GM23248 (cell line): ENCODE results near the gene RCE1. TPM values are rescaled to one million over a fixed set of nuclear protein-coding genes. Genes with fewer than 3 reads are reported as not detected.
A peak's percentile ranks its signal among the peaks of the same experiment; 100 is the strongest.

Source experiments
- DNase-seq: peaks from one replicate; pipeline ENCODE4 v3.0.0-alpha.2; 2015
- H2AFZ ChIP-seq: fragments of 200-600 bp; sonication (generic); 2 replicates; pipeline ENCODE4 v1.6.1; 2016; ENCODE audit warnings: antibody characterized with exemption
- H3F3A ChIP-seq: fragments of 200-600 bp; sonication (generic); 2 replicates; pipeline ENCODE4 v1.6.1; 2016; ENCODE audit warnings: mild to moderate bottlenecking, antibody characterized with exemption, mixed run types; ENCODE audit not compliant: insufficient read depth
- H3K27ac ChIP-seq: fragments of 200-600 bp; sonication (generic); 2 replicates; pipeline ENCODE4 v1.5.1; 2016; ENCODE audit warnings: mild to moderate bottlenecking
- H3K27me3 ChIP-seq: fragments of 200-600 bp; sonication (generic); replicated peaks from 2 replicates; pipeline ENCODE4 v1.6.1; 2016; ENCODE audit warnings: mild to moderate bottlenecking; ENCODE audit not compliant: insufficient read depth
- H3K36me3 ChIP-seq: fragments of 200-600 bp; sonication (generic); 2 replicates; pipeline ENCODE4 v1.6.1; 2016; ENCODE audit warnings: low read depth, mild to moderate bottlenecking
- H3K4me1 ChIP-seq: fragments of 200-600 bp; sonication (generic); 2 replicates; pipeline ENCODE4 v1.6.1; 2016; ENCODE audit warnings: mild to moderate bottlenecking; ENCODE audit not compliant: insufficient read depth
- H3K4me2 ChIP-seq: fragments of 200-600 bp; sonication (generic); one replicate; pipeline ENCODE4 v1.6.1; 2016; ENCODE audit warnings: mild to moderate bottlenecking; ENCODE audit not compliant: unreplicated experiment
- H3K4me3 ChIP-seq: fragments of 200-600 bp; sonication (generic); 2 replicates; pipeline ENCODE4 v1.5.1; 2016; ENCODE audit warnings: mild to moderate bottlenecking
- H3K79me2 ChIP-seq: fragments of 200-600 bp; sonication (generic); 2 replicates; pipeline ENCODE4 v1.6.1; 2016; ENCODE audit warnings: mild to moderate bottlenecking; ENCODE audit not compliant: insufficient read depth
- H3K9ac ChIP-seq: fragments of 200-600 bp; sonication (generic); 2 replicates; pipeline ENCODE4 v1.6.1; 2016; ENCODE audit warnings: mild to moderate bottlenecking
- H3K9me2 ChIP-seq: fragments of 200-600 bp; sonication (generic); 2 replicates; pipeline ENCODE4 v1.6.1; 2016; ENCODE audit warnings: mixed run types, mild to moderate bottlenecking, moderate library complexity; ENCODE audit not compliant: insufficient read depth
- H3K9me3 ChIP-seq: fragments of 200-600 bp; sonication (generic); one replicate; pipeline ENCODE4 v1.6.1; 2017; ENCODE audit warnings: low read depth
- H4K20me1 ChIP-seq: fragments of 200-600 bp; sonication (generic); 2 replicates; pipeline ENCODE4 v1.6.0; 2016; ENCODE audit not compliant: insufficient read depth
- EZH2 ChIP-seq: fragments of 200-600 bp; sonication (generic); IDR thresholded peaks from 2 replicates; pipeline ENCODE4 v1.6.1; 2018; ENCODE audit warnings: antibody characterized with exemption, mild to moderate bottlenecking; ENCODE audit not compliant: insufficient read depth, poor library complexity, severe bottlenecking
- EZH2phosphoT487 ChIP-seq: fragments of 200-600 bp; sonication (generic); IDR thresholded peaks from 2 replicates; pipeline ENCODE4 v1.6.1; 2018; ENCODE audit warnings: antibody characterized with exemption, moderate library complexity, mild to moderate bottlenecking, low read depth; ENCODE audit not compliant: insufficient read depth
- WGBS, 2 experiments: methylation state at CpG; one replicate each; pipeline ENCODE4 v1.1.6; 2015 to 2017; ENCODE audit warnings: low lambda C conversion rate in 2 of 2, low coverage in 1 of 2; ENCODE audit errors: missing lambda C conversion rate in 2 of 2; 5-methylcytosine and 5-hydroxymethylcytosine counted together
- in situ Hi-C: fragments of 300-500 bp; cut with MboI; formaldehyde crosslinking; loops from 2 replicates; pipeline ENCODE4 v1.15.0; 2020
- polyA plus RNA-seq: library from polyadenylated mRNA; unstranded; fragments of >200 nt; fragmentation: Nextera tagmentation; extraction: Ambion mirVana; gene quantifications from 2 replicates; pipeline ENCODE4 v1.2.1, GENCODE V29; 2016
- total RNA-seq: library from RNA; depleted of rRNA; stranded (reverse); fragments of >200 nt; shearing (Covaris generic); gene quantifications from 2 replicates; pipeline ENCODE4 v1.2.3, GENCODE V29; 2014

RCE1 gene
- total and polyA plus RNA-seq, 2 experiments from 2014 or later: 16.6 to 19.2 TPM

- no peaks in the 10 kb centered on the region for H3K9me3 ChIP-seq
- DNase-seq: no peak
- H3F3A ChIP-seq: no peaks in the 10 kb centered on the region
- H3K27me3 ChIP-seq: no peaks in the 10 kb centered on the region
- no peaks in the 10 kb centered on the region for H3K9me2 ChIP-seq
- H2AFZ ChIP-seq: no peak overlapping the region
- H3K4me1 ChIP-seq: peaks cover 13% of the 10 kb centered on the region; the same call in 1 of the 2 replicates
- in situ Hi-C loops: loop anchor here (25.0 kb wide), 1 partner anchor 259 kb away; the partner anchor contains the start of genes CCDC87 and CCS
- H3K4me2 ChIP-seq: no peak overlapping the region
- H3K27ac ChIP-seq: no peak overlapping the region
- H3K9ac ChIP-seq: no peak overlapping the region
- no peak overlapping the region for H3K4me3 ChIP-seq
- H3K79me2 ChIP-seq: peaks cover 51% of the 10 kb centered on the region
- H3K36me3 ChIP-seq: no peaks in the 10 kb centered on the region
- TF ChIP-seq EZH2phosphoT487 (no peak), EZH2 (no peak)
- no peaks in the 10 kb centered on the region for H4K20me1 ChIP-seq
- WGBS, 2 experiments: 78 to 84% methylated on average over 5 to 9 of the region's 9 CpGs
These were observed 2.6 kb downstream of the RCE1 start for GRCh38 chr11:66845876-66846212.

- in situ Hi-C loops: loop anchor here (25.0 kb wide), 1 partner anchor 259 kb away; the partner anchor contains the start of genes CCDC87 and CCS
- TF ChIP-seq EZH2 (no peak), EZH2phosphoT487 (no peak)
- Histone ChIP-seq H2AFZ (no peak overlapping the region), H3K27ac (no peak overlapping the region), H3F3A (no peaks in the 10 kb centered on the region), H3K9ac (no peak overlapping the region), H4K20me1 (no peaks in the 10 kb centered on the region), H3K27me3 (no peaks in the 10 kb centered on the region), H3K79me2 (peaks cover 43% of the 10 kb centered on the region), H3K36me3 (no peaks in the 10 kb centered on the region), H3K9me3 (no peaks in the 10 kb centered on the region), H3K9me2 (no peaks in the 10 kb centered on the region), H3K4me1 (peaks cover 6% of the 10 kb centered on the region; the same call in 1 of the 2 replicates), H3K4me3 (no peak overlapping the region), H3K4me2 (no peak overlapping the region)
- DNase-seq: peak; percentile 35
- 40 to 72% methylated on average over 2 to 4 of the region's 4 CpGs for WGBS, 2 experiments
These were observed 3.4 kb downstream of the RCE1 start for GRCh38 chr11:66846671-66847091.

GRCh38 chr11:66847461-66848232, 4.4 kb downstream of the RCE1 start:
- H3K27ac ChIP-seq: no peak overlapping the region
- H3F3A ChIP-seq: no peaks in the 10 kb centered on the region
- H3K27me3 ChIP-seq: no peaks in the 10 kb centered on the region
- H3K4me1 ChIP-seq: no peaks in the 10 kb centered on the region; the same call in 1 of the 2 replicates
- H3K4me3 ChIP-seq: no peak overlapping the region
- no peak overlapping the region for H2AFZ ChIP-seq
- peaks cover 33% of the 10 kb centered on the region for H3K79me2 ChIP-seq
- no peak overlapping the region for H3K4me2 ChIP-seq
- no peaks in the 10 kb centered on the region for H3K36me3 ChIP-seq
- in situ Hi-C loops: loop anchor here (25.0 kb wide), 1 partner anchor 260 kb away; the partner anchor contains the start of genes CCDC87 and CCS
- H4K20me1 ChIP-seq: no peaks in the 10 kb centered on the region
- H3K9me2 ChIP-seq: no peaks in the 10 kb centered on the region
- H3K9ac ChIP-seq: no peak overlapping the region
- DNase-seq: no peak
- TF ChIP-seq EZH2 (no peak), EZH2phosphoT487 (no peak)
- WGBS, 2 experiments: 81 to 84% methylated on average over 14 of the region's 14 CpGs
- no peaks in the 10 kb centered on the region for H3K9me3 ChIP-seq

GRCh38 chr11:66848671-66849500, 5.6 kb downstream of the RCE1 start:
- H3K9me3 ChIP-seq: no peaks in the 10 kb centered on the region
- H3K27ac ChIP-seq: no peak overlapping the region
- in situ Hi-C loops: loop anchor here (25.0 kb wide), 1 partner anchor 262 kb away; the partner anchor contains the start of genes CCDC87 and CCS
- DNase-seq: no peak
- no peaks in the 10 kb centered on the region for H3F3A ChIP-seq
- H3K4me1 ChIP-seq: no peaks in the 10 kb centered on the region; the same call in 1 of the 2 replicates
- H3K79me2 ChIP-seq: peaks cover 23% of the 10 kb centered on the region
- H3K4me2 ChIP-seq: no peak overlapping the region
- H3K9me2 ChIP-seq: no peaks in the 10 kb centered on the region
- no peaks in the 10 kb centered on the region for H3K36me3 ChIP-seq
- no peaks in the 10 kb centered on the region for H3K27me3 ChIP-seq
- H3K9ac ChIP-seq: no peak overlapping the region
- H2AFZ ChIP-seq: no peak overlapping the region
- no peaks in the 10 kb centered on the region for H4K20me1 ChIP-seq
- TF ChIP-seq EZH2 (no peak), EZH2phosphoT487 (no peak)
- H3K4me3 ChIP-seq: no peak overlapping the region
- 82 to 85% methylated on average over 27 to 28 of the region's 28 CpGs for WGBS, 2 experiments
